Activated CD8-positive, alpha-beta memory T cell treated with anti-CD3 and anti-CD28 coated beads for 1 hour (primary cell): ENCODE results near the gene FOSL2.

Source experiments
- DNase-seq, 2 donors: peaks; one replicate each; pipeline ENCODE4 v3.0.0-alpha.2; 2020; ENCODE audit warnings: low read depth in 1 of 2; ENCODE audit errors: extremely low read depth in 1 of 2

The FOSL2 gene

GRCh38 chr2:28429636-28430376 lies 37.1 kb downstream of the FOSL2 start:
- no peak for DNase-seq

DNA sequence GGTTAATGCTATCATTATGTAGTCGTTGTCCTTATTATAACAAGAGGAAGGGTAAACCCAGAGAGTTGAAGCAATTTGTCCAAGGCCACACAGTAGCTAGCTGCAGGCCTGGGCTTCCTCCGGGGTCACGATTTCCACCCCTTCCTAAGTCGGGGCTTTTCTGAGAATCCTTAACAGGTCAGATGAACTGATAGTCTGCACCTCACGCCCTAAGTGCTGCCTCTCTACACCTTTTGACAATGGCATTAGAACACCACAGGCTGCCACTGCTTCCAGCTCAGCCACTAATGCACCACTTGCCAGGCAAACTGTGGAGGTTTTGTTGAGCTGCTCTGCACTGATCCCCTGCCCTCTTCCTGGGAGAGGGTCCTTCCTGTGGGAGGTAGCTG lies 37.7 kb downstream of the FOSL2 start:
- DNase-seq, result no peak

DNA sequence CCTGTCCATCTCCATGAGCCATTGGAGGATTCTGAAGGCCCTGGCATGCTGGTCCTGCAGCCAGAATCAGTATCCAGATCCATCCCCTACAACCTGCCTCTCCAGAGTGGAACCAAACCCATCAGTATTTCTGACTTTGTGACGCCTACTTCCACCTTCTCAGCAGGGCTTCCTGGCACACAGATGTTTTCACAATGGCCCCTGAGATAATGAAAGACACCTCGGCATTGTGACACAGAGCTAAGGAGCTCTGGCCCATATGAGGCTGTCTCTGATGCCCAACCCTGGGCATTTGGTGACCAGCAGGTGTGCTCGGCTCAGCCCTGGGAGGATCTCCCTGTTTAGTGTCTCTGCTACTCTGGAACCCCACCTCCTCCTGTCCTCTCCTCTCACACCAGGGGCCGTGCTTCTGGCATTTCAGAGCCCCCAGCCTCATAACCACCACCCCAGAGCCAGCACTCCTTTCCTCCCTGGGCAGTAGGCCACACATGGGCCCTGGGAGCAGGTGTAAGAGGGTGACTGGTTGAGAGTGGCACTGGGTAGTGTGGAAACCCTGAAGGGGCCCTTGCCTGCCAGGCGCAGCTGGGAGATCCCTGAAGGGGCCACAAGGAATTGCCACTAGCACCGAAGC lies 38.2 kb downstream of the FOSL2 start:
- DNase-seq, result no peak

GRCh38 chr2:28431741-28432140 lies 39.1 kb downstream of the FOSL2 start:
- DNase-seq, result no peak

- no peak for DNase-seq
Measured at GRCh38 chr2:28432362-28432761, 39.7 kb downstream of the FOSL2 start.

GRCh38 chr2:28433215-28433614 lies 40.6 kb downstream of the FOSL2 start:
- no peak for DNase-seq

- no peak for DNase-seq
Measured at GRCh38 chr2:28433935-28434599, 41.4 kb downstream of the FOSL2 start.

DNA sequence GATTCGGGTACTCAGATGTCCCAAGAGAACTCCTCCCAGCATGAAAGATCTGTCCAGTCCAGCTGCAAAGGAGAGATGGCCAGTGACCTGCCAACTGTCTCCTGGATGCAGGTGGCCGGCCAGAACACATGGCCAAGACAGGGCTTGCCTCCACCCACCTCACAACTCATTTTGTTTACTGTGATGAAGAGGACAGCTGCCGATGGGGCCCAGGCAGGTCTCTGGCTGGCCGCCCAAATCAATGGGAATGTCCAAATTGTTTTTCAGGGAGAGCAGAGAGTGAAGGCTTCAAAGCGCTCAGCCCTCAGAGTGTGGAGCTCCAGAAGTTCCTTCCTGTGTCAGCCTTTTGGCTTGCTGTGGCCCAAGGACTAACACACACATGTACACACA lies 41.9 kb downstream of the FOSL2 start:
- DNase-seq, result no peak

GRCh38 chr2:28435241-28435640 lies 42.6 kb downstream of the FOSL2 start:
- no peak for DNase-seq

- DNase-seq, result no peak
Measured at GRCh38 chr2:28435814-28436351, 43.2 kb downstream of the FOSL2 start.

GRCh38 chr2:28436525-28437051 lies 43.9 kb downstream of the FOSL2 start:
- no peak for DNase-seq

DNA sequence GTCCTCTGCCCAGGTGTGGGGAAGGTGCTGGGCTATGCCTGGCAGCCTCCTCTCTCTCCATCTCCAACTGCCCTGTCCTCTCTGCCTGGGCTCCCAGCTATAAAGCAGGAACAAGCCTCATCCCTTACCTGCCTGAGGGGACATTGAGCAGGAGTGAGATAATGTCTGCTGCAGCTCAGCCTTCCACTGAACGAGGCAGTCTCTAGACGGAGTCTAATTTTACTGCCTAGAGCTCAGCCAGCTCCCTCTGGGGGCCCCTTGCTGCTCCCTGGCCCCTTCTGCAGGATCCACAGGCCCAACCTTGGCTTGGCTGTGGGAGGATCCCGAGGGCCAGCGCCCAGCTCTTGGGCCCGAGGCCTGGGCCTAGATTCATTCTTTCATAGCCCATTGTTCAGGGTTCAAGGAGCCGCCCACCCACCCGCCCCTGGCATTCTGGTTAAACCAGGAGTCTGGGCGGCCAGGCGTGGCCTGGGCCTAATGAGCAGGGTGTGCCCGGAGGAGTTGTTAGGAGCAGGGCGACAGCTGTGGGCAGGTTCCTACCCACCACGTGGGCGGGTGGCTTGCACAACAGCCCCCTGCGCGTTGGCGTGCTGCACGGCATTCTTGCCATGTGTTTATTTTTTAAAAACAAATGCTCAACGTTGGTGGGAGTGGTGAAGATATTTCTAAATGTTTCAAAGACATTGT lies 44.6 kb downstream of the FOSL2 start:
- DNase-seq, result no peak

- DNase-seq, result no peak
Measured at GRCh38 chr2:28437918-28438317, 45.3 kb downstream of the FOSL2 start.

- DNase-seq, result no peak
Measured at GRCh38 chr2:28438532-28439063, 45.9 kb downstream of the FOSL2 start.

DNA sequence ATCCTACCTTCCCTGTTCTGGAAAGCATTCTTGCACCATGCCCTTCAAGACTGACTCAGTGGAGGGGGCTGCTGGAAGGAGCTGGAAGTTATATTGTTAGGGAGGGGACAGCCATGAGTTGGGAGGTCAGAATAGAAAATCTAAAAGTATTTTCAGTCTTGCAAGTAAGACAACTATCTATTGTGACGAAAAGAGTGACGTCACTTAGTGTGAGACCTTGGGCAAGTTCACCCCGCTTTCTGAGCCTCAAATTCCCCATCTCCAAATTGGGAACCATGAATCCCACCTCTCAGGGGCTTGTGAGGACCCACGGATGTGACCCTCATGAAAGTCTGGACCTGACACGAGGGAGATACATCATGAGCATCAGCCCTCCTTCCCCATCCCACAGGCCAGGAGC lies 46.5 kb downstream of the FOSL2 start:
- DNase-seq, result no peak

DNA sequence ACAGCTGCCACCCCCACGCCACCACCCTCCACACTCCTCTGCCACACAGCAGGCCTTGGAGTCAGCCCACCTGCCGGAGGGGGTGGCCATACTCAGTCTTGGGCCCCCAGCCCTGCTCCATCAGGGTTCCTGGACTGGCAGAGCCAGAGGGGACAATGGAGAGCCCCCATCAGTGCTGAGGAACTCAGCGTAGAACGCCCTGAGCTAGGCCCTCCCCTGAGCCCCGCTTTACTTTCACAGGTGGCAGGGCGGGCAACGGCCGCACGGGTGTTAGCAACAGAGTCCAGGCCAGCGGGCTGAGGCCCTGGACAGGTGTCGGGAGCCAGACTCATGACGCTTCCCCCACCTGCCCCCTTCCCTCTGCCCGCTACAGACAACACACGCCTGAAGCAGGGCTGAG lies 47.1 kb downstream of the FOSL2 start:
- DNase-seq, result no peak

- DNase-seq, result no peak
Measured at GRCh38 chr2:28442328-28442727, 49.7 kb downstream of the FOSL2 start.

- no peak for DNase-seq
Measured at GRCh38 chr2:28444956-28445355, 52.3 kb downstream of the FOSL2 start.

DNA sequence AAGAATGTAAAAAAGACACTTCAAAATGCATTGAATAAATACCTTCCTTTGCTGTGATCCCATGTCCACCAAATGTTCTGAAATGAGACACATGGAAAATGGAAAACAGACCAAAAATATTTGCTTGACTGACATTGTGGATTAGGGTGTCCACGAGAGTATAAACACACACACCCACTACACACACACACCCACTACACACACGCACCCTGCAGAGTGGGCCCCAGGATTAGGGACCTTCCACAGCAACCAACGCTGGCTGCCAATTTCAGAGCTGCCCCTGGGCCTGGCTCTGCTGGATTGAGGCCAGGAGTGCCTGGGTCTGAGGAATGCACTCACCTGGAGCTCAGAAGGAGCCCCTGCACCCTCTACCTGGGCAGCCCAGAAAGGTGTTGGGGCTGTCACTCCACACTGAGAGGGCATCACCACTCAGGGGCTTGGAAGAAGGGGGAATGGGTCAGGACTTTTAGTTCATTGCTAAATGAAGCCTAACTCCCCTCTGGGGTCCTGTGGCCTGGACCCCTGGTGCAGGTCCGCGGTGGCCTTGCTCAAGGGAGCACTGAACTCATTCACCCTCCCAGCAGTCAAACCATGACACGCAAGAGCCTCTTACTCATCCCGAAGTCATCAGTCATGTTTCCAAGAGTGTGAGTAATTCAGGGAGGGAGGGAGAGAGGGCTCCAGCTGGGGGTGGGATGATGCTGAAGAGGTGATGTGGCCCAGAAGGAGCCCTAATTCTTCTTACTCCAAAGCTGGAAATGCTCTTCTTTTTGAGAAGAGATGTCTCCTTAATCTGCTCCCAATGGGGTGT lies 53.0 kb downstream of the FOSL2 start:
- no peak for DNase-seq

- DNase-seq, result no peak
Measured at GRCh38 chr2:28446531-28446930, 53.9 kb downstream of the FOSL2 start.
